ENCODE data around the gene DLG1.
"Not testable (repeated sequence)": the region's sequence is repeated elsewhere in the genome, so short reads cannot be mapped to it uniquely, and the experiment has no call there.

DLG1 gene

DNA sequence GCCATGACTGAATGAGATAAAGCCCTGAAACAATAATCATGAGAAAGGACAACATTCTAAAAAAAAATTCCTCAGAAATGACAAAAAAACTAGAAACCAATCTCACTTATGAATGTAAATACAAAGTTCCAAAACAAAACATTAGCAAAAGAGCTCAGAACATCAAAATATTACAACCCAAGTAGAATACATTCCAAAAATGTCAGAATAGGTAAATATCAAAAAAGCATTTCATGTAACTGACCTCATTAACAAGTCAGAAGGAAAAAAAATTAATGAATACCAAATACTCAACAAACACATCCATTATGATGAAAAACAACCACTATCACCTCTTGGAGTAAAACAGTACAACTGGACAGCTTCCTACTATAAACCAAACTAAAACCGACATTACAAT is 93.1 kb downstream of the DLG1 start:
- no peak for DNase-seq

DNA sequence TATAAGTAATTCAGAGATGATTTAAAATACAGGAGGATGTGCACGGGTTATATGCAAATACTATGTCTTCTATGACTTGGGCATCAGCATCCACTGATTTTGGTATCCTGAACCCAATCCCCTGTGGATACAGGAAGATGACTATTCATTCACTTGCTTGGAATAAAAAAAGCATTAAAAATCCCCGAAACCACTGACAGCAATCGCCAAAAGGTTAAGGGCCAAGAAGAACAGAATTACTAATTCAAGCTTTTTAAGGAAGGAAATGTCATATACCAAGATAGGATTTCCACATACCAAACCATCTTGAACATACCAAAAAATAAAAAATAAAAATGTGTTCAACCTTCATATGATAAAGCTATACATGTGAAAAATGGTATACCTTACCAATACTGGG is 93.7 kb downstream of the DLG1 start:
- no peak for DNase-seq

DNA sequence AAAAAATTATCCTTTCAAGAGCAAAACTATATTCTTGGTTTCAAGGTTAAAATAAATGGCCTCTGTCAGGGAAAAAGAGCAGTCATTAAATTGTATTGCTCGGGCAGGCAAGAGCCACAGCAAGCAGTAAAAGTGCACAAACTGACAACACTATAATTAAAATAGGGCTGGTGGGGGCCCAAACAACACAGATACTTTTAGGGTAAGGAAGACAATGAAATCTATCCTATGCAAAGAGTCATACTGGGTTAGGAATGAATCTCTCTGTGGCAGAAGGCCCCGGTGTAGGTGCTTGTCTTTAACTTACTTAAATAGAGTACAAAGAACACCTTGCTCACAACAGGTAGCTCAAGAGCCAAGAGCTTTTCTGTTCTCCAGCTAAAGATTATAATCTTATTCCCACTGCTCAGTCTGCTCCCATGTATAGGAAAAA is 94.7 kb downstream of the DLG1 start:
- peak; percentile 75 for DNase-seq

DNA sequence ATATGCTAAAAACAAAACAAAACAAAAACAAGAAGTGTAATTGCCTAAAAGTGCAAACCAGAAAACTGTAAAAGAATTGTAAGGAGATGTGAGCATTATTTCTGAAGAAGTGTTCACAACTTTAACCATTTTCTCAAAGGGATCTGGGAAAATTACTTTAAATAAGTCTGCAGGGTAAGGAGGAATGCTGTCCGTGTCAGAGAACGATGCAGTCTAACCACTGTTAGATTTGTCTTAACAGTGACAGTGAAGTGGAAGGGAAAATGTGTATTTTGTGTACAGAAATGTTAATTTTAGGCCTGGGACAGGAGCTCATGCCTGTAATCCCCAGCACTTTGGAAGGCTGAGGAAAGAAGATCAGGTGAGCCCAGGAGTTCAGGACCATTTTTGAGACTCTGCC is 95.7 kb downstream of the DLG1 start:
- no peak for DNase-seq

DNA sequence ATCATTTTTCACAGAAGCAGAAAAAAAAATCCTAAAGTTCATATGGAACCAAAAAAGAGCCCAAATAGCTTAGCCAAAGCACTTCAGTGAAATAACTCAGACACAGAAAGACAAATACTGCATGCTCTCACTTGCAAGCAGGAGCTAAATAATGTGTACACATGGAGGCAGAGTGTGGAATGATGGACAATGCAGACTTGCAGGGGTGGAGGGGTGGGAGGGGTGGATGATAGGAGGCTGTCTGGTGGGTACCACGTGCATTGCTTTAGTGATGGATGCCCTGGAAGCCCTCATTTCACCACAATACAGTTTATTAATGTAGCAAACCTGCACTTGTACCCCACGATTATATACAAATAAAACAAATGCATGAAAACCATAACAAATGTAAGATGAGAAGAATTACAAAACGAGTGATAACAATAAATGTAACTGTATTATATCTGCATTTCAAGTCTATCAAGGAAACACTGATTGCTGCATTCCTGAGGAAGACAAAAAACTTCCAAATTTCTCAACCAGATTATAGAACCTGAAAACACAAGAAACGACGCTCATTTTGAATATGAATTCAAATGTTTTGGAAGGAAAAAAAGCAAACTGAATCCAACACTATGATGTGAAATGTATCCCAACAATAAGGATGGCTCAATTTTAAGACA is 96.5 kb downstream of the DLG1 start:
- no peak for DNase-seq

DNA sequence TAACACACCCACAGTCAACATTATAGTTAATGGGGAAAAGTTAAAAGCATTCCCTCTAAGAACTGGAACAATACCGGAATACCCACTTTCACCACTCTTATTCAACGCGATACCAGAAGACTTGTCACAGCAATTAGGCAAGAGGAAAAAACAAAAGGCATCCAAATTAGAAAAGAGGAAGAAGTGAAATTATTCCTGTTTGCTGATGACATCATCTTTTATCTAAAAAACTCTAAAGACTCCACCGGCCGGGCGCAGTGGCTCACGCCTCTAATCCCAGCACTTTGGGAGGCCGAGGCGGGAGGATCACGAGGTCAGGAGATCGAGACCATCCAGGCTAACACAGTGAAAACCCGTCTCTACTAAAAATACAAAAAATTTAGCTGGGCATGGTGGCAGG is 97.6 kb downstream of the DLG1 start:
- DNase-seq, result not testable (repeated sequence)

DNA sequence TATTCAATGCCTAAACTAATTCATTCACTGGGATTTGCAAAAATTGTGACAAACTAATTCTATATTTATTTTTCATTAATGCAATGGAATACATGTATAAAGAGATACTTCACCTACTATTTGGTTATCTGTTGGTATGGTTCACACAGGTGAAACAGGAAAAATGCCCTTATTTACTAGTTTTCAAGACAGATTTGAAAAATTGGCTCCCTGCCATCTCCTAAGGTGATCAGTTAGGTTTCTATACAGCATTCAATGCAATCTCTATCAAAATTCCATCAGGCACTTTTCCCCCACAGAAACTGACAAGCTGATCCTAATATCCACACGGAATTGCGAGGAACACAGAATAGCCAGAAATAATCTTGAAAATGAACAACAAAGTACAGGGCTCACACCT is 101.1 kb downstream of the DLG1 start:
- DNase-seq, result no peak

DNA sequence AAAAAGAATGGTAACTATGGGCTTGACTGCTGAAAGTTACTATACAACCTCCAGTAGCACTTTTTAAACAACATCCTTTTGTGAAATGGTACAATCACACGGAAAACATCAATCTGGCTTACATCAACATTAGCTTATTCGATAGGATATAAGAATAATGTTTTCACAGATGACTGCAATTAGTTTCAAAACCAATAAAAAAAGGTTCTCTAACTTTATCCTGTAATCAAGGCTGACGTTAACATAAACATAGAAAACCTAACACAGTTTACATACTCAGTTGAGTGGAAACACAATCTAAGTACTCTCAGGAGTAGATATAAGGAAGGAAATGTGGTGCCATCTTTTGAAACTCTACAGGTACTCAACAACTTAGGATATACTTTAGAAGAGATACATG is 102.2 kb downstream of the DLG1 start:
- DNase-seq, result no peak

DNA sequence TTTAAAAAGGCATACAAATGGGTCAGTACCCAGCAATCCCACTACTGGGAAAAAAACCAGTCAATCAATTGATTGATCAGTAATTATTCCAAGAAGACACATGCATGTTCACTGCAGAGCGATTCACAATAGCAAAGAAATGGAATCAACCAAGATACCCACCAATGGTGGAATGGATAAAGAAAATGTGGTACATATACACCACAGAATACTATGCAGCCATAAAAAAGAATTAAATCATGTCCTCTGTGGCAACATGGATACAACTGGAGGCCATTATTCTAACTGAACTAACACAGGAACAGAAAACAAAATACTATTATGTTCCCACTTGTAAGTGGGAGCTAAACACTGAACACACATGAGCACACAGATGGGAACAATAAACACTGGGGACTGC is 103.1 kb downstream of the DLG1 start:
- no peak for DNase-seq

DNA sequence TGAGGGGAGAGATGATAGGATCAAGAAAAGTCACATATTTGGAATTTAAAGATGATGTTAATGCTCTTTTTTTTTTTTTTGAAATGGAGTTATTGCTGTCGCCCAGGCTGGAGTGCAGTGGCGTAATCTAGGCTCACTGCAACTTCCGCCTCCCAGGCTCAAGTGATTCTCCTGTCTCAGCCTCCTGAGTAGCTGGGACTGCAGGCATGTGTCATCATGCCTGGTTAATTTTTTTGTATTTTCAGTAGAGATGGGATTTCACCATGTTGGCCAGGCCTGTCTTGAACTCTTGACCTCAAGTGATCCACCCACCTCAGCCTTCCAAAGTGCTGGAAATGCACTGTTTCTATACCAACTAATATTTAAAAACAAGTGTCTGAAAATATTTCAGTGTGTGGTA is 104.7 kb downstream of the DLG1 start:
- not testable (repeated sequence) for DNase-seq

DNA sequence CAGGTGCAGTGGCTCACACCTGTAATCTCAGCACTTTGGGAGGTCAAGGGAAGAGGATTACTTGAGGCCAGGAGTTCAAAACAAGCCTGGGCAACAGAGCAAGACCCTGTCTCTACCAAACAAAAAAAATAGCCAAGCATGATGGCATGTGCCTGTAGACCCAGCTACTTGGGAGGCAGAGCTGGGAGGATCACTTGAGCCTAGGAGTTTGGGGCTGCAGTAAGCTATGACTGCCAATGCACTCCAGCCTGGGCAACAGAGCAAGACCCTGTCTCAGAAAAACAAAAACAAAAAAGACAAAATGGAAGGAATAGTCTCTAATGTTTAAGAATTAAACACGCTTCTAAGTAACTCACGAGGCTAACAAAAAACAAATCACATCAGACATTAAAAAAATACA is 106.5 kb downstream of the DLG1 start:
- no peak for DNase-seq

DNA sequence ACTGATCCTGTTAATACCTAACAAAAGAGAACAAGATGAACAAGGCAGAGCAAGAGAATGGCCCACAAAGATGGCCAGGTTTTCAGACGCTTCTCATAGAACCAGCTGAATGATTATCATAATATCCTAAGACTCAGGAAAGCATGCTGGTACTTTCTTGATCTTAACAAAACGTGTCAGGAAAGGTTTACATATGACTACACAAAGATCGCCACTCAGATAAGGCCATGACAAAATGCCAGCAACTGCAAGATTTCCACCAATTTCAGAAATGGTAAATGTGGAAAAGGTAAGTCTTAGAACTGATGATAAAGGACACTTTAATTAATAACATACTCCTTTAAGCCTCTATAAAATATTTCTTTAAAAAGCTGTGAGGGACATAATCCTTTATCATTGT is 108.8 kb downstream of the DLG1 start:
- DNase-seq, result no peak

DNA sequence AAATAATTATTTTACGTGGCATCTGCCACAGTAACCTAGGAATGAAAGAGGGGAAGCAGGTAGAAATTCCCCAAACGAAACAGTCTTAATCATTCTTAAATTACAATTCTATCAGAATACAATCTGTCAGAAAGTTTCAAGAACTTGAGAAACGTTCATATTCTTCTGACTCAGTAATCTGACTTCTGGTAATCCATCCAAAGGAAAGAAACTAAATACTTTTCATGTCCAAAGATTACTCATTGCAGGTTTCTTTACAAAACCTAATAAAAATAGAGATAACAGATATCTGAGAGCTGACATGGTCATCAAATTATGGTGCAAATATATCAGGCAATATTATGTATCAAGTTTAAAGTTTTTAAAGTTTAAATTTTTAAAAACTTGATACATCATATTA is 109.4 kb downstream of the DLG1 start:
- no peak for DNase-seq

DNA sequence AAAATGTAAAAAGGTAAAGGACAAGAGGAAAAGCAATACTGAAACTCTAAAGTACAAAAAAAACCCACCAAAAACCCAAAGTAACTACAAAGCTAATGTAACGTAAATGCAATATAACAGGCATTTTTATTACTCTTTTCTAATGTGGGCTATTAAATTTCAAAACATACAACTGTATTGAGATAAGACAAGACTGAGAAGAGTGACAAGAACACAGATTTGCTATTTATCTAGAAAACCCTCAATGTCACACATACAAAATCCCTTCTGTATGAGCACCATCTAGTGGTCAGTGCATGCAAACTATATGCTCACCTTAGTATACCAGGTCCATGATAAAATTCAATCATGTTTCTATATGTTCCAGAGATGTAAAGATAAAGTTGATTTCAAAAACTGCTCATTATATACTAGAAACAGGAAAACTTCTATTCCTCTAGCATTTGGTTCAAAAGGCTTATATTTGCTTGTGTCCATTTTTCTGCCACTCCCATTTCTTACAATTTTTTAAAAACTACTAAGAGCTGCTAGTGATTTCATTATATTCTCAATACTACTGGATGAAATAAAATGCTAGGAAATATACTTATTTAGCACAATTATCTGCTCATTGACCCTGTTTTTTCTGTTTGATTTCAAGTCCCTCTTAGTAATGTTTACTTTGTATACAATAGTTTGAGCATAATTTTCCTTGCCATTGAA is 111.4 kb downstream of the DLG1 start:
- peak; percentile 78 for DNase-seq

DNA sequence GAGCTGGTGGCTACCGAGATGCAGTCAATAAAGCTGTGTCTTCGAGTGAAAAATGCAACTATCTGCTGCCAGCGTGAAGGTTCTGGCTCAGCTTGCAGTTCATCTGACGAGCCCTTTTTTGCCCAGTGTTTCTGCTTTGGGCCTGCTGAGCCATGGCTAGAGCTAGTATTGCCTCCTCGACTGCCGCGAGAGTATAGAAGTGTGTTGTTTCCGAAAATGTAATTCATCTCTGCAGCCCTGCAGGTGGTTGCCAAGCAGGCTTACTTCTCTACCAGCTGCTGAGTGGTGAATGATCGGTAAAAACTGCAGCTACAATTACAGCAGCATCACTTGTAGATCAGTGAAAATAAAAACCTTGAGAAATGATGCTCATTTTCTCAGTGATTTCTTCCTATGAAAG is 114.8 kb downstream of the DLG1 start:
- DNase-seq, result peak; percentile 76

DNA sequence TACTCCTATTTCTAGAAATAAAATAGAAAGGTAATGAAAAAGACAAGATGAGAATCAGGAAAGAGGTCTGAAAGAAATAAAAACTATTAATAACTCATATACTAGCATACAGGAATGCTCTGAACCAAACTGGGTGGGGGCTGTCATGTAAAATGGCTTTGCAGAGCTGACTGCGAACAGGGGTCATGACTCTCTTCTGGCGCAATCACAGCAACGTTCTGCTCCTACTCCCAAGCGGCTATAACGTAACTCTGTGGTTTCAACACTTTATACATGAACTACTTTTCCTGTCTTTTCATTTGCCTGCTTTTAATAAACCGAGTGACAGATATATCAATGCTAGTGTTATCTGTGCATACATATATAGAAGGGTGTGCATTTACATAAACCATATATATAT is 116.7 kb downstream of the DLG1 start:
- peak; percentile 68 for DNase-seq

DNA sequence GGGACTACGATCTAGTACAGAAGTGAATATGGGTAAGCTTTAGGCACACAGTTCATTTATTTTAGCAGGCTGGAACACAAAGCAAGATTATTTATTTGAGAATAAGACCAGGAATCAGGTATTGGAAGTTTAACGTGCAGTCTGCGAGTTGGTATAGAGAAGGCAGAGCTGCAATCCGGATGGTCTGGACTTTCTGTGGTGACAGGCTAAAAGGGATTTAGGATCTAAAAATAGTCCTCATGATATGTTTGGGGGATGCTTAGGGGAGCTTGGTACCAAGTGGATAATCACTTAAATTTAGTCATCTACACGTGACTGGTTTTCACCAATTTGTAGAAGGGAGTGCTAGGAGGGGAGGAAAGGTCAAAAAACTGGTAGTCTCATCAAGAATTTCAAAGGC is 119.4 kb downstream of the DLG1 start:
- no peak for DNase-seq

DNA sequence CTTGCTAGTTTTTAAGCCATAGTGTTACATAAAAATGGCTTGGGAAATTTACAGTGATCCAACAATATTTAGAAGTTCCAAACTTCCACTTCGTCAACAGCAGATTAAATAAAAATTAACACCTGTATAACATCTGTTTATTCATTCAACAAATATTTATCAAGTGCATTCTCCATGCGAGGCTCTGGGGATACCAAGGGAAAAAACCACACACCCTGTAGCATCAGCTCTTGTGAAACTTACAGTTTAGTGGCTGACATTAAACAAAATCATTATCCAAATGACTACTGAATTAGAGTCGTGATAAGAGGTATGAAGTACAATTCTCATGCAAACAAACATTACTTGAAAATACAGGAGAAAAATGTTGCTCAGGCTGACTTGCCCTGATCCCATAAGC is 122.9 kb downstream of the DLG1 start:
- peak; percentile 82 for DNase-seq

DNA sequence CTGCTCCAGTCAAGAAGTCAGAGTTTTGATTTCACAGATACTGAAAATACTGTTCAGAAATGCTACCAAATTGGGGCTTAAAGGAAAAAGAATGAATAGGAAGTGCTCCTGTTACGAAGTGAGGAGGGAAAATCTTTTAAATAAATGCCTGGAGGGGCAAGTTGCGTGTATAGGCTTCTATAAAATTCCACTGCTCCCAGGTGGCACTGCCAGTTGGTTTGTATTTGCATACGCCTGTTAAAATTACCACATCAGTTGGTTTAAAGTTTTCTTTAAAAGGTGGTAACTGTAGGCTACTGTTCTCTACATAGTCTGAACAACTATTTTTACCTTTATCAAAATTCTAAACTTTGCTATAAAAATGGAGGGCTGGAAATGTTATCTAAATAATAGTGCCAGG is 123.5 kb downstream of the DLG1 start:
- DNase-seq, result peak; percentile 95

DNA sequence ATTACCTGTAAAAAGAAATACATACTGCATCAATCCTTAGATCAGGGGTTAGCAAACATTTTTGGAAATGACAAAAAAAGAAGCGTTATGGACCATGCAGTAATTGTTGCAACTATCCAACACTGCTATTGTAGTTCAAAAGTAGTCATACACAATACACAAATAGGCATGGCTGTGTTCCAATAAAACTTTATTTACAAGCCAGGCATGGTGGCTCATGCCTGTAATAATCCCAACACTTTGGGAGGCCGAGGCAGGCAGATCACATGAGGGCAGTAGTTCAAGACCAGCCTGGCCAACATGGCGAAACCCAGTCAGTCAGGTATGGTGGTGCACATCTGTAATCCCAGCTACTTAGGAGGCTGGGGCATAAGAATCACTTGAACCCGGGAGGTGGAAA is 124.8 kb downstream of the DLG1 start:
- no peak for DNase-seq

DNA sequence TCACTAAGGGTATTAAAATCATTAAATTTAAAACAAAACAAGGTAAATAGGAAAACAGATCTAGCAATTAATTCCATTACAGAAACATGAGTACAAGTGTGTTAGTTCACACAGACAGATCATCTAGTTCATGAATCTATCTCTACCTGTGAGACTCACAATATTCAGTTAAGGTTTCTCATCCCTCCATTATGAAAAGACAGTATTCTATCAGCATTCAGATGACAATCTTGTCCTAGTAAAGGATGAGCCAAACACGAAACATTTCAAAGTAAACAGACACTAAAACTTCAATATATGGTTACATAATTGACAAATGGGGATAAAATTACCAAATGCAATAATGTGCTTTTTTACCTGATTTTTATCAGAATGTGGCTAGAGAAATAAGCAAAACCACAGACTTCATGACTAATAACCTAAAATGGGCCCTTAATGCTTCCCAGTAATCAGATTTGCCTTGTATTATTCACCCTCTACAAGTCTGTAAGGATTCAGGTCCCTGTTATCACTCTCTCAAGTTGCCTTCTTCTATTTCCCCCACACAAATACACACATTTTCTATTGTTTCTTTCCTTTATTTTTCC is 126.8 kb downstream of the DLG1 start:
- no peak for DNase-seq

DNA sequence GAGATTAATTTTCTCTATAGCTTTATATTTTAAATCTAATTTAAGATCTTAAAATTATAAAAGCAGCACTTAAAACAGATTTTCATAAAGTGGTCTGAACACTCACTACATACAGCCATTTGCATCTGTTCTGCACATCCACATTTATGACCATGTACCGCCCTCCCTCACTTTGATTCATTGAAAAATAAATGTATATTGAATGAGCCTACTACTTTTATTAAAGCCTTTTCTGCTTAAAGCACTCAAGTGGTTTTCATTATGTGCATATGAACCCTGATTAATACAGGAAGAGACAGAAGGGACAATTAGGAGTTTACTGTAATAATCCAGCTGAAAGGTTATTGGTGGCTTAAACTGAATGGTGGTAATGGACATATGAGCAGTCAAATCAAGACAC is 129.4 kb downstream of the DLG1 start:
- DNase-seq, result peak; percentile 62

DNA sequence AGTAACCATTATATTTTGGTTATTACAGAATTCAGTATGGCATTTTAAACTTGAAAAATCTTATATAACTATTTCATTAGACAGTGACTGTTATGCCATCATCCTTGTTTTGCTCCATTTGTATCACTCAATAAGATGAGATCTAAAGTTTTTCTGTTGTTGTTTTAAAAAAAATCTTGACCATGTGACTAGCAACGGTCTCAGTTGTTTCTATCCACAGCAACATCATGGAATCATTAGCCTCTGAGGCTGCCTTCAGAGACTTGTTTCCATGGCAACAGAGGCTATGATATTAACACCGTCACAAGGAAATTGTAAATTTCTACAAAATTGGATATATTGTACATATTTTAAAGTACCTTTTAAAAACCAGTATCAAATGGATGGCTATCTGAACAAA is 129.8 kb downstream of the DLG1 start:
- DNase-seq, result peak; percentile 62

DNA sequence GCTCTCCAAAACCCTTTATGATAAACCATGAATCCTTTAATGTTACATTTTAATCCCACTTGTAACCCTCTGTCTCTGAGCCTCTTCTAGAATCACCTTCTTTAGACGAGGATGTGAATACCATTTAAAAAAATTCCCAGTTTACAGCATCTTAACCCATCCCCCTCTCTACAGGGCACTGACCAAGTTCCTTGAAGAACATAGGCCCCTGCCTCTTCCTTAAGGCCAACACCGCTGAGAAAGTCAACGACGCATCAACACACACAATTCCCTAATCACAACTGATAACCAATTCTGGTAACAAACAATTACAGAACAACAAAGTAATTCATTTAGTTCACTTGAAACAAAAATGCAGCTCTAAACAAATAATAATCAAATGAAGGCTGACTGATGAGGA is 130.3 kb downstream of the DLG1 start:
- peak; percentile 65 for DNase-seq

DNA sequence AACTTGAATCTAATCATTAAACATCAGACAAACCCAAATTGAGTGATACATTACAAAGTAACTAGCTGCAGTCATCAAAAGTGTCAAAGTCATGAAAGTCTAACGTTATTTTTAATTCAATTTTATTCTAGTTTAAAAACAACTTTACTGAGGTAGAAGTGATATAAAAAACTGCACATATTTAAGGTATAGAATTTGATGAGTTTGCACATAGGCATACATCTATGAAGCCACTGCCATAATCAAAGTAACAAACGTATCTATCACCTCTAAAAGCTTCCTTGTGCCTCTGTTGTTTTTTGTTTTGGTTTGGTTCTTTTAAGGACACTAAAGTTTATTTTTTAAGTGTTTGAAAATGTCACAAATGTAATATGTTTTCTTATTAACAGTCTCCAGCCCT is 130.9 kb downstream of the DLG1 start:
- DNase-seq, result no peak

All from NCI-H526 treated with DMSO at 0.1 percent for 48 hours (cell line).